ENCODE data around the gene RTBDN.
"Not testable (repeated sequence)": the region's sequence is repeated elsewhere in the genome, so short reads cannot be mapped to it uniquely, and the experiment has no call there.

RTBDN gene

DNA sequence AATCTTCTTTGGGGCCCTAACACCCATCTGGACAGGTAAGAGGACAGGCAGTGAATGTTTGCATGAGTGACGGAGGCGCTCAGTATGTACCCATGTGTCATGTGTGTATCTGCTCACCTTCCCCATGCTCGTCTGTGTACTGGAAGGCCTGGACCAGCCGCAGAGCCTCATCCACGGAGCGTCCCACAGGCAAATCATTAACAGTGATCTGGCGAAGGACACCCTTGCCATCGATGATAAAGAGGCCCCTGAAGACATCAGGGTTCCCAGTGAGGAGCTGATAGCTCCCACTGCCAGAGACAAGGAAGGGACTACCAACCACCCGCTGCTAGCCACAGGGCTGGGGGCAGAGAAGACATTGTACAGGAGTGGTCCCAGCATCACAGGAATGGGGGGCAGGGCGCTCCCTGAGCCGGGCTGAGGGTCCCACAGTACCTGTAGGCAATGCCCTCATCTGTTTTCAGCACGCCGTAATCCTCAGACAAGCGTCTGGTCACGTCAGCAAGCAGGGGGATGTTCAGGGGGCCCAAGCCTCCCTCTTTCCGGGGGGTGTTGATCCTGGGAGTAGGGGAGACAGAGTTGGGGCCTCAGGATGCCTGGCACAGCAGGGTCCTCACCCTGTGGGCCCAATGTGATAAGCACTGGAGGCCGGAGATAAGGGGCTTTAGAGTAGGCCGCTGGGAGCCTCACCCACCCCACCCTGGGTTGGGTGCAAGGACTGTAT is 34.5 kb downstream of the RTBDN start:
- no peak overlapping the region for H3K4me3 ChIP-seq (replicated peaks; ENCODE audit: low read depth, low read length)
- no peak for DNase-seq (ENCODE audit: low read depth)
- no peak for TF ChIP-seq CTCF (IDR thresholded peaks at IDR 0.05; ENCODE audit: low read length, missing control alignments)

GRCh38 chr19:12797607-12798006 is 36.8 kb downstream of the RTBDN start:
- DNase-seq (ENCODE audit: low read depth); H3K4me3 ChIP-seq (replicated peaks; ENCODE audit: low read depth, low read length): not testable (repeated sequence)

DNA sequence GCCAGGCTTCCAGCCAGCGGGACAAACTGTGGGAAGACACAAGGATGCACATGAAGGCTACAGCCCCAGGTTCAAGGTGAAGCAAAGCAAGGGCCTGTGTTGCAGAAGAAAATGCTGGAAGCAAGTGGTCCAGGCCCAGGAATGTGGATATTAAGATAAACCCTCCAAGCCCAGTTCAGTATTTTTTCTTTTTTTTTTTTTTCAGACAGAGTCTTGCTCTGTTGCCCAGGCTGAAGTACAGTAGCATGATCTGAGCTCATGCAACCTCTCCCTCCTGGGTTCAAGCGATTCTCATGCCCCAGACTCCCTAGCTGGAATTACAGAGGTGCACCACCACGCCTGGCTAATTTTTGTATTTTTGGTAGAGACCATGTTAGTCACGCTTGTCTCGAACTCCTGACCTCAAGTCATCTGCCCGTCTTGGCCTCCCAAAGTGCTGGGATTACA is 37.2 kb downstream of the RTBDN start:
- H3K4me3 ChIP-seq (replicated peaks; ENCODE audit: low read depth, low read length), result no peak overlapping the region
- no peak for TF ChIP-seq CTCF (IDR thresholded peaks at IDR 0.05; ENCODE audit: low read length, missing control alignments)
- DNase-seq (ENCODE audit: low read depth), result no peak

DNA sequence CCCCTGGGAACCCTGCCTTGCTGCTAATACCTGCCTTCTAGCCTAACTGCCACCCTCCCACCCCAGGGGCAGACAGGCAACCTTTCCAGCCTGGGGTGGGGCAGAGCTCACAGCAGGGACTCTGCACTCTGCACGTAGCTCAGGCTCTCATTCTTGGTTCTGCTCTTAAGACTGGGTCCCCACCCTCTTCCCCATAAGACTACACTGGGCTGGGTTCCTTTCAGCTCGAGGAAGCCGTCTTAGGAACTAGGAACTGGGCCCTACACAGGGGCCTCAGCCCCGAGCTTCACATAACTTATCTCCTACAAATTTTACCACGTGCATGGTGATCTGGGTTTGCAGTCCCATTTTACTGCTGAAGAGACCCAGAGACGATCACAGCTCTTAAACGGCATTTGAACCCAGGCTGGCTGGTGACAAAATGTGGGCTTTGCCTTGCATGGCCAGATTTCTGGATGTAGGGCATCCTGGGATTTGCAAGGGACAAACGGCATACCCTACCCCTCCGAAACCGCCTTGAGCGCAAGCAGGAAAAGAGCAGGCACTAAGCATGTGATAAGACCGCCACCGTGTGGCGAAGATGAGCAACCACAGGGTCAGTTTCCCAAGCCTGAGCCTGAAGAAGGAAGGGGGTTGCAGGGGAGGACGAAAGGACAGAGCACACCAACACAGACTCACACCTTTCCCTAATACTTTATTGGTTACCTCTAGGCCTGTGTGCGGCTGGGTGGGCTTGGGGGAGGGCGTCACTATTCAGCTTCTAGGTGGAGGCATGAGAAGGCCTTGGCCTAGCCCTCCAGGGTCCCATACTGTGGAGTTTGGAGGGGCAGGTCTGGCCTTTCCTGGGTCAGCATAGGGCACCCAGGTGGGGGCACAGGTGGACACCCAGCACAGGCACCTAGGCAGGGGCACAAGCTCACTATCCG is 38.0 kb downstream of the RTBDN start:
- H3K4me3 ChIP-seq (replicated peaks; ENCODE audit: low read depth, low read length), result no peak overlapping the region
- DNase-seq (ENCODE audit: low read depth), result peak; percentile 89
- peak; percentile 97 for TF ChIP-seq CTCF (IDR thresholded peaks at IDR 0.05; ENCODE audit: low read length, missing control alignments)

- peak; percentile 56 for DNase-seq (ENCODE audit: low read depth)
- H3K4me3 ChIP-seq (replicated peaks; ENCODE audit: low read depth, low read length), result peak overlapping the region; percentile 2
- TF ChIP-seq CTCF (IDR thresholded peaks at IDR 0.05; ENCODE audit: low read length, missing control alignments), result no peak
These were observed 39.4 kb downstream of the RTBDN start for GRCh38 chr19:12794971-12795381.

DNA sequence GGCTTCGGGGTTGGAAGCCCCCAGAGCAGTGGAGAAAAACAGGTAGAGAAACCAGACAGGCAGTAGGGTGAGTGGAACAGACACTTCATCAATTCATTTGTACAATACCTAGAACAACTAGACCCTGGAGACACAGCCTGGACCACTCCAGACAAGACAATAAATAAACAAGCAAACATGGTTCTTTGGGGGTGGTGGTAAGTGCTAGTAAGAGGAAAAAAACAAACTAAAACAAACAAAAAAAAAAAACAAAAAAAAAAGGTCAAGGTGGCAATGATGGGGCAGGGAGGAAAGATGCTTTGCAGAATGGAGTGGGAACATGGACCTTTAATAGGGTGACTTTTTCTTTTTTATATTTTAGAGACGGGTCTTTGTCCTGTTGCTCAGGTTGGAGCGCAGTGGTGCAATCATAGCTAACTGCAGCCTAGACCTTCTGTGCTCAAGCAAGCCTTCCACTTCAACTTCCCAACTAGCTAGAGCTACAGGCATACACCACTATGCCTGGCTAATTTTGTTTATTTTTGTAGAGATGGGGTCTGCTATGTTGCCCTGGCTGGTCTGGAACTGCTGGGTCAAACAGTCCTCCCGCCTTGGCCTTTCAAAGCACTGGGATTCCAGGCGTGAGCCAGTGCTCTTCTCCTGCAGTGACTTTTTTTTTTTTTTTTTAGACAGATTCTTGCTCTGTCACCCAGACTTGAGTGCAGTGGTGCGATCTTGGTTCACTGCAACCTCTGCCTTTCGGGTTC is 40.0 kb downstream of the RTBDN start:
- DNase-seq (ENCODE audit: low read depth), result peak; percentile 76

More for the DNA sequence above, 40.0 kb downstream of the RTBDN start:
- TF ChIP-seq CTCF (IDR thresholded peaks at IDR 0.05; ENCODE audit: low read length, missing control alignments), result no peak
- H3K4me3 ChIP-seq (replicated peaks; ENCODE audit: low read depth, low read length), result peak overlapping the region; percentile 99
